H1 (cell line): Measurements from ENCODE around the gene TMOD4. TPM values are rescaled to one million over a fixed set of nuclear protein-coding genes. Genes with fewer than 3 reads are reported as not detected.

Experiments
- CHD2 ChIP-seq: IDR thresholded peaks from 2 replicates; pipeline ENCODE4 v1.6.1; 2012; ENCODE audit warnings: low read length, improper control_type of control experiment
- KDM4A ChIP-seq: IDR thresholded peaks from one replicate; pipeline ENCODE4 v1.7.1; 2012; ENCODE audit warnings: low read depth, mild to moderate bottlenecking, moderate library complexity, low read length, inconsistent platforms; ENCODE audit not compliant: severe bottlenecking
- KDM5A ChIP-seq: fragments of 200-600 bp; IDR thresholded peaks from 2 replicates; pipeline ENCODE4 v1.7.1; 2012; ENCODE audit warnings: mild to moderate bottlenecking, low read length, inconsistent platforms, mixed read lengths
- SIRT6 ChIP-seq: IDR thresholded peaks from one replicate; pipeline ENCODE4 v1.7.1; 2012; ENCODE audit warnings: low read length, inconsistent platforms
- SP1 ChIP-seq: IDR thresholded peaks from 2 replicates; pipeline ENCODE4 v1.6.1; 2011; ENCODE audit warnings: low read depth, low read length
- polyA plus RNA-seq, 7 experiments: library from polyadenylated mRNA; depleted of rRNA in 3 of 7; stranded (reverse) in 5 of 7; unstranded in 2 of 7; fragments of >200 nt in 5 of 7; fragments of 200-250 nt in 2 of 7; gene quantifications; 1 replicate in 5 of 7; 2 replicates in 1 of 7; 4 replicates in 1 of 7; pipeline versions ENCODE4 v1.2.1 to v1.2.3, GENCODE V29; 2011 to 2013; ENCODE audit warnings: missing spikeins in 2 of 7, mixed read lengths in 2 of 7
- total RNA-seq: library from RNA; stranded (reverse); fragmentation: NEBNext Ultra II Directional; extraction: Animal tissue kit (Norgen Biotek cat#: 25700); gene quantifications from 2 replicates; pipeline ENCODE4 v1.2.1, GENCODE V29; 2021

The TMOD4 gene
- total and polyA plus RNA-seq, 2 of the 8 experiments (the other 6 are each of a cell fraction or from before 2014, with no cell fraction given) = 0.42 TPM; not detected in 1

- no peak for TF ChIP-seq CHD2
- TF ChIP-seq SP1 = no peak
- TF ChIP-seq SIRT6 = no peak
- TF ChIP-seq KDM5A = no peak
- no peak for TF ChIP-seq KDM4A
These were observed 799 bp upstream of the TMOD4 start (continued) for GRCh38 chr1:151176514-151177045.
